H1 (cell line): ENCODE results near the gene HDHD5. TPM values are rescaled to one million over a fixed set of nuclear protein-coding genes. Genes with fewer than 3 reads are reported as not detected.

ENCODE experiments used
- BACH1 ChIP-seq: IDR thresholded peaks from 2 replicates; pipeline ENCODE4 v1.6.1; 2012; ENCODE audit warnings: low read length, improper control_type of control experiment
- CBX5 ChIP-seq: fragments of 300-800, 300-1000 bp; sonication (generic); IDR thresholded peaks from 2 replicates; pipeline ENCODE4 v1.7.1; 2016; ENCODE audit warnings: antibody characterized with exemption, low read length, low read depth
- CBX8 ChIP-seq: fragments of 300-800, 300-1000 bp; sonication (generic); IDR thresholded peaks from 2 replicates; pipeline ENCODE4 v1.7.1; 2016; ENCODE audit warnings: low read depth, low read length, borderline replicate concordance
- E2F6 ChIP-seq: IDR thresholded peaks from 2 replicates; pipeline ENCODE4 v1.6.1; 2012; ENCODE audit warnings: inconsistent platforms
- HDAC2 ChIP-seq, 2 experiments: fragments of 300-600 bp in 1 of 2; sonication (generic) in 1 of 2; IDR thresholded peaks; 2 replicates each; pipeline ENCODE4 v1.6.1; 2011 to 2012; ENCODE audit warnings: low read depth in 2 of 2, low read length in 2 of 2, mild to moderate bottlenecking in 2 of 2, moderate library complexity in 2 of 2, borderline replicate concordance in 1 of 2, inconsistent platforms in 1 of 2
- MAFK ChIP-seq: IDR thresholded peaks from 2 replicates; pipeline ENCODE4 v1.6.1; 2012; ENCODE audit warnings: low read depth, mild to moderate bottlenecking, improper control_type of control experiment, low read length
- MAX ChIP-seq: IDR thresholded peaks from 2 replicates; pipeline ENCODE4 v1.6.1; 2012; ENCODE audit warnings: inconsistent platforms
- POLR2A ChIP-seq, 2 experiments: IDR thresholded peaks; 1 replicate in 1 of 2; 2 replicates in 1 of 2; pipeline ENCODE4 v1.6.1; 2011; ENCODE audit warnings: low read depth in 2 of 2, low read length in 2 of 2, mild to moderate bottlenecking in 2 of 2; ENCODE audit errors: control extremely low read depth in 1 of 2
- POU5F1 ChIP-seq: IDR thresholded peaks from 2 replicates; pipeline ENCODE4 v1.6.1; 2011; ENCODE audit warnings: low read depth, mild to moderate bottlenecking, low read length, moderate library complexity
- RAD21 ChIP-seq, 2 experiments: IDR thresholded peaks in 1 of 2; conservative IDR thresholded peaks in 1 of 2; 2 replicates each; pipeline ENCODE4 v1.6.1; 2011; ENCODE audit warnings: low read depth in 2 of 2, low read length in 2 of 2, improper control_type of control experiment in 1 of 2, inconsistent platforms in 1 of 2, mild to moderate bottlenecking in 1 of 2, moderate library complexity in 1 of 2
- RNF2 ChIP-seq: fragments of 200-900, 300-1000 bp; sonication (generic); IDR thresholded peaks from 2 replicates; pipeline ENCODE4 v1.7.1; 2016; ENCODE audit warnings: borderline replicate concordance, low read depth, mild to moderate bottlenecking, antibody characterized with exemption, low read length; ENCODE audit not compliant: poor library complexity, severe bottlenecking; ENCODE audit errors: missing control alignments
- TCF12 ChIP-seq: IDR thresholded peaks from 2 replicates; pipeline ENCODE4 v1.6.1; 2011; ENCODE audit warnings: low read depth, mild to moderate bottlenecking, low read length
- TEAD4 ChIP-seq: IDR thresholded peaks from 2 replicates; pipeline ENCODE4 v1.6.1; 2012; ENCODE audit warnings: low read depth, low read length, inconsistent platforms, mixed read lengths
- ZNF274 ChIP-seq: IDR thresholded peaks from 2 replicates; pipeline ENCODE4 v1.7.0; 2012; ENCODE audit warnings: low read length, borderline replicate concordance; ENCODE audit errors: extremely low read depth
- polyA plus RNA-seq, 7 experiments: library from polyadenylated mRNA; depleted of rRNA in 3 of 7; stranded (reverse) in 5 of 7; unstranded in 2 of 7; fragments of >200 nt in 5 of 7; fragments of 200-250 nt in 2 of 7; gene quantifications; 1 replicate in 5 of 7; 2 replicates in 1 of 7; 4 replicates in 1 of 7; pipeline versions ENCODE4 v1.2.1 to v1.2.3, GENCODE V29; 2011 to 2013; ENCODE audit warnings: missing spikeins in 2 of 7, mixed read lengths in 2 of 7
- total RNA-seq: library from RNA; stranded (reverse); fragmentation: NEBNext Ultra II Directional; extraction: Animal tissue kit (Norgen Biotek cat#: 25700); gene quantifications from 2 replicates; pipeline ENCODE4 v1.2.1, GENCODE V29; 2021

The HDHD5 gene
- total and polyA plus RNA-seq, 2 of the 8 experiments (the other 6 are each of a cell fraction or from before 2014, with no cell fraction given) = 68.3 to 123 TPM

GRCh38 chr22:17119481-17120202 lies 39.4 kb downstream of the HDHD5 start (continued):
- TF ChIP-seq HDAC2 (IDR thresholded peaks at IDR 0.05; ENCODE audit: borderline replicate concordance in 1 of 2, low read depth in 2 of 2, low read length in 2 of 2) (no peak), TCF12 (no peak), POLR2A (IDR thresholded peaks at IDR 0.05; ENCODE audit: control extremely low read depth in 1 of 2, low read depth in 2 of 2, low read length in 2 of 2) (no peak), CBX5 (no peak), MAFK (no peak), TEAD4 (no peak), RNF2 (peak; percentile 63), RAD21 (IDR thresholded peaks at IDR 0.05 in 1 of 2, conservative IDR thresholded peaks at IDR 0.05 in 1 of 2; ENCODE audit: low read depth in 2 of 2, low read length in 2 of 2) (peak; percentile 79 to 90), E2F6 (peak; percentile 93), MAX (peak; percentile 95), ZNF274 (no peak), CBX8 (no peak), POU5F1 (no peak), BACH1 (no peak)
